Neural cell (in vitro differentiated cells): Measurements from ENCODE around the gene GET4. TPM values are rescaled to one million over a fixed set of nuclear protein-coding genes. Genes with fewer than 3 reads are reported as not detected.

ENCODE experiments used
- H2AFZ ChIP-seq: fragments of 200-600, 300-800 bp; sonication (generic), shearing (Covaris generic); 2 replicates; pipeline ENCODE4 v1.6.0; 2014; ENCODE audit warnings: low read depth, mild to moderate bottlenecking, antibody characterized with exemption, low read length, moderate library complexity
- H3F3A ChIP-seq: fragments of 200-600 bp; shearing (Covaris generic); 2 replicates; pipeline ENCODE4 v1.6.1; 2016; ENCODE audit warnings: mild to moderate bottlenecking, moderate library complexity, mixed read lengths, antibody characterized with exemption, low read length; ENCODE audit not compliant: insufficient read depth, poor library complexity, severe bottlenecking
- H3K27ac ChIP-seq: fragments of 200-600, 300-800 bp; sonication (generic), shearing (Covaris generic); 2 replicates; pipeline ENCODE4 v1.5.1; 2014; ENCODE audit warnings: mild to moderate bottlenecking, low read length, moderate library complexity
- H3K27me3 ChIP-seq: fragments of 300-800, 200-600 bp; sonication (generic), shearing (Covaris generic); 2 replicates; pipeline ENCODE4 v1.6.0; 2014; ENCODE audit warnings: mild to moderate bottlenecking, low read depth, low read length, moderate library complexity; ENCODE audit not compliant: insufficient read depth
- H3K36me3 ChIP-seq: fragments of 300-800, 200-600 bp; sonication (generic), shearing (Covaris generic); 2 replicates; pipeline ENCODE4 v1.5.1; 2014; ENCODE audit warnings: mild to moderate bottlenecking, antibody characterized with exemption, low read length, moderate library complexity; ENCODE audit not compliant: insufficient read depth
- H3K4me2 ChIP-seq: fragments of 300-800, 200-600 bp; sonication (generic), shearing (Covaris generic); 2 replicates; pipeline ENCODE4 v1.6.0; 2014; ENCODE audit warnings: mild to moderate bottlenecking, low read length
- H3K4me3 ChIP-seq: fragments of 300-800, 200-600 bp; sonication (generic), shearing (Covaris generic); 2 replicates; pipeline ENCODE4 v1.5.1; 2014; ENCODE audit warnings: mild to moderate bottlenecking, low read length, moderate library complexity
- H3K79me2 ChIP-seq: fragments of 200-600 bp; shearing (Covaris generic); replicated peaks from 2 replicates; pipeline ENCODE4 v1.6.0; 2014; ENCODE audit warnings: mild to moderate bottlenecking, low read length, moderate library complexity; ENCODE audit not compliant: insufficient read depth
- H3K9ac ChIP-seq: fragments of 300-800, 200-600 bp; sonication (generic), shearing (Covaris generic); 2 replicates; pipeline ENCODE4 v1.6.1; 2016; ENCODE audit warnings: mild to moderate bottlenecking, low read length, mixed read lengths
- H3K9me2 ChIP-seq: fragments of 200-600 bp; shearing (Covaris generic); 2 replicates; pipeline ENCODE4 v1.6.1; 2016; ENCODE audit warnings: mild to moderate bottlenecking, low read length, mixed read lengths; ENCODE audit not compliant: insufficient read depth
- H3K9me3 ChIP-seq: fragments of 200-600, 300-800 bp; sonication (generic), shearing (Covaris generic); 2 replicates; pipeline ENCODE4 v1.6.1; 2016; ENCODE audit warnings: mild to moderate bottlenecking, mixed run types, low read length, moderate library complexity, mixed read lengths
- H4K20me1 ChIP-seq: fragments of 200-600 bp; shearing (Covaris generic); 2 replicates; pipeline ENCODE4 v1.6.1; 2016; ENCODE audit warnings: mild to moderate bottlenecking, mixed run types; ENCODE audit not compliant: insufficient read depth
- EP300 ChIP-seq: fragments of 450-650 bp; conservative IDR thresholded peaks from 2 replicates; pipeline ENCODE4 v1.6.1; 2014; ENCODE audit warnings: antibody characterized with exemption, mild to moderate bottlenecking, moderate library complexity; ENCODE audit not compliant: poor library complexity, severe bottlenecking
- EZH2 ChIP-seq: fragments of 200-600, 300-800 bp; shearing (Covaris generic), sonication (generic); IDR thresholded peaks from 2 replicates; pipeline ENCODE4 v1.6.1; 2014; ENCODE audit warnings: antibody characterized with exemption, low read length, borderline replicate concordance, mild to moderate bottlenecking; ENCODE audit not compliant: insufficient read depth, poor library complexity, severe bottlenecking
- MXI1 ChIP-seq: fragments of 450-650 bp; conservative IDR thresholded peaks from 2 replicates; pipeline ENCODE4 v1.6.1; 2014; ENCODE audit warnings: antibody characterized with exemption, mild to moderate bottlenecking; ENCODE audit not compliant: poor library complexity, severe bottlenecking
- POLR2AphosphoS5 ChIP-seq: IDR thresholded peaks from 2 replicates; pipeline ENCODE4 v1.6.1; 2012
- RAD21 ChIP-seq: fragments of 450-650 bp; conservative IDR thresholded peaks from 2 replicates; pipeline ENCODE4 v1.6.1; 2014; ENCODE audit warnings: antibody characterized with exemption, mild to moderate bottlenecking, moderate library complexity
- SMC3 ChIP-seq: fragments of 450-650 bp; conservative IDR thresholded peaks from 2 replicates; pipeline ENCODE4 v1.6.1; 2014; ENCODE audit warnings: antibody characterized with exemption, mild to moderate bottlenecking, moderate library complexity; ENCODE audit not compliant: poor library complexity
- TAF1 ChIP-seq: IDR thresholded peaks from 2 replicates; pipeline ENCODE4 v1.6.1; 2012; ENCODE audit warnings: low read depth
- polyA plus RNA-seq: library from polyadenylated mRNA; depleted of rRNA; stranded (reverse); fragments of >200 nt; gene quantifications from 2 replicates; pipeline ENCODE4 v1.2.3, GENCODE V29; 2014
- TF ChIP-seq, protein P1 (sequence below): IDR thresholded peaks from 2 replicates; pipeline ENCODE4 v1.6.1; 2012; ENCODE audit warnings: borderline replicate concordance
- TF ChIP-seq, protein P2 (sequence below): fragments of 450-650 bp; IDR thresholded peaks from 2 replicates; pipeline ENCODE4 v1.5.1; 2014; ENCODE audit warnings: antibody characterized with exemption, mild to moderate bottlenecking, moderate library complexity; ENCODE audit not compliant: poor library complexity, severe bottlenecking

Gene GET4
- polyA plus RNA-seq, 1 donor from 2014 or later, result 63.8 TPM

DNA sequence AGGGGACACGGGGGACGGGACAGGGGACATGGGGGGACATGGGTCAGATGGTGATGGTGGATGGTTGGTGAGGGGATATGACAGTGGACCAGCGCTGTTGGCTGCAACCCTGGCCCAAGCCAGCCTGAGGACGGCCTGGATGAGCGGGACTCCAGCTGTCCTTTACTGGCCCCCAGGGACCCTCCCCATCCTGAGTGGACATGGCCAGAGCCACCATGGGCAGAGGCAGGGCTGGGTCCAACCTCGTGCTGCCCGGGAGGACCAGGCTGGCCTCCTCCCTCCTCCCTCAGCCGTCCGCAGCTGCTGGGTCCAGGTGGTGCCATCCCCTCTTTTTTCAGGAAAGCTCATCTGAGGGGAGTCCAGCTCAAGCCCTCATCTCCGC, 30.4 kb downstream of the GET4 start:
- H4K20me1 ChIP-seq, result no peaks in the 10 kb centered on the region
- H3K9me3 ChIP-seq, result no peaks in the 10 kb centered on the region
- no peak overlapping the region for H3K27ac ChIP-seq
- no peaks in the 10 kb centered on the region for H3K9me2 ChIP-seq
- no peaks in the 10 kb centered on the region for H3F3A ChIP-seq
- peaks cover 10% of the 10 kb centered on the region for H3K27me3 ChIP-seq
- no peak overlapping the region for H3K4me2 ChIP-seq
- H3K4me3 ChIP-seq, result no peak overlapping the region
- H3K9ac ChIP-seq, result no peak overlapping the region
- no peaks in the 10 kb centered on the region for H3K79me2 ChIP-seq
- no peaks in the 10 kb centered on the region for H3K36me3 ChIP-seq
- H2AFZ ChIP-seq, result no peak overlapping the region
- TF ChIP-seq POLR2AphosphoS5 (no peak), EZH2 (no peak), TAF1 (no peak), RAD21 (no peak), EP300 (no peak), SMC3 (no peak), MXI1 (no peak)
- TF ChIP-seq, protein P1, sequence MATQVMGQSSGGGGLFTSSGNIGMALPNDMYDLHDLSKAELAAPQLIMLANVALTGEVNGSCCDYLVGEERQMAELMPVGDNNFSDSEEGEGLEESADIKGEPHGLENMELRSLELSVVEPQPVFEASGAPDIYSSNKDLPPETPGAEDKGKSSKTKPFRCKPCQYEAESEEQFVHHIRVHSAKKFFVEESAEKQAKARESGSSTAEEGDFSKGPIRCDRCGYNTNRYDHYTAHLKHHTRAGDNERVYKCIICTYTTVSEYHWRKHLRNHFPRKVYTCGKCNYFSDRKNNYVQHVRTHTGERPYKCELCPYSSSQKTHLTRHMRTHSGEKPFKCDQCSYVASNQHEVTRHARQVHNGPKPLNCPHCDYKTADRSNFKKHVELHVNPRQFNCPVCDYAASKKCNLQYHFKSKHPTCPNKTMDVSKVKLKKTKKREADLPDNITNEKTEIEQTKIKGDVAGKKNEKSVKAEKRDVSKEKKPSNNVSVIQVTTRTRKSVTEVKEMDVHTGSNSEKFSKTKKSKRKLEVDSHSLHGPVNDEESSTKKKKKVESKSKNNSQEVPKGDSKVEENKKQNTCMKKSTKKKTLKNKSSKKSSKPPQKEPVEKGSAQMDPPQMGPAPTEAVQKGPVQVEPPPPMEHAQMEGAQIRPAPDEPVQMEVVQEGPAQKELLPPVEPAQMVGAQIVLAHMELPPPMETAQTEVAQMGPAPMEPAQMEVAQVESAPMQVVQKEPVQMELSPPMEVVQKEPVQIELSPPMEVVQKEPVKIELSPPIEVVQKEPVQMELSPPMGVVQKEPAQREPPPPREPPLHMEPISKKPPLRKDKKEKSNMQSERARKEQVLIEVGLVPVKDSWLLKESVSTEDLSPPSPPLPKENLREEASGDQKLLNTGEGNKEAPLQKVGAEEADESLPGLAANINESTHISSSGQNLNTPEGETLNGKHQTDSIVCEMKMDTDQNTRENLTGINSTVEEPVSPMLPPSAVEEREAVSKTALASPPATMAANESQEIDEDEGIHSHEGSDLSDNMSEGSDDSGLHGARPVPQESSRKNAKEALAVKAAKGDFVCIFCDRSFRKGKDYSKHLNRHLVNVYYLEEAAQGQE, result no peak
- TF ChIP-seq, protein P2, sequence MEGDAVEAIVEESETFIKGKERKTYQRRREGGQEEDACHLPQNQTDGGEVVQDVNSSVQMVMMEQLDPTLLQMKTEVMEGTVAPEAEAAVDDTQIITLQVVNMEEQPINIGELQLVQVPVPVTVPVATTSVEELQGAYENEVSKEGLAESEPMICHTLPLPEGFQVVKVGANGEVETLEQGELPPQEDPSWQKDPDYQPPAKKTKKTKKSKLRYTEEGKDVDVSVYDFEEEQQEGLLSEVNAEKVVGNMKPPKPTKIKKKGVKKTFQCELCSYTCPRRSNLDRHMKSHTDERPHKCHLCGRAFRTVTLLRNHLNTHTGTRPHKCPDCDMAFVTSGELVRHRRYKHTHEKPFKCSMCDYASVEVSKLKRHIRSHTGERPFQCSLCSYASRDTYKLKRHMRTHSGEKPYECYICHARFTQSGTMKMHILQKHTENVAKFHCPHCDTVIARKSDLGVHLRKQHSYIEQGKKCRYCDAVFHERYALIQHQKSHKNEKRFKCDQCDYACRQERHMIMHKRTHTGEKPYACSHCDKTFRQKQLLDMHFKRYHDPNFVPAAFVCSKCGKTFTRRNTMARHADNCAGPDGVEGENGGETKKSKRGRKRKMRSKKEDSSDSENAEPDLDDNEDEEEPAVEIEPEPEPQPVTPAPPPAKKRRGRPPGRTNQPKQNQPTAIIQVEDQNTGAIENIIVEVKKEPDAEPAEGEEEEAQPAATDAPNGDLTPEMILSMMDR, result no peak

DNA sequence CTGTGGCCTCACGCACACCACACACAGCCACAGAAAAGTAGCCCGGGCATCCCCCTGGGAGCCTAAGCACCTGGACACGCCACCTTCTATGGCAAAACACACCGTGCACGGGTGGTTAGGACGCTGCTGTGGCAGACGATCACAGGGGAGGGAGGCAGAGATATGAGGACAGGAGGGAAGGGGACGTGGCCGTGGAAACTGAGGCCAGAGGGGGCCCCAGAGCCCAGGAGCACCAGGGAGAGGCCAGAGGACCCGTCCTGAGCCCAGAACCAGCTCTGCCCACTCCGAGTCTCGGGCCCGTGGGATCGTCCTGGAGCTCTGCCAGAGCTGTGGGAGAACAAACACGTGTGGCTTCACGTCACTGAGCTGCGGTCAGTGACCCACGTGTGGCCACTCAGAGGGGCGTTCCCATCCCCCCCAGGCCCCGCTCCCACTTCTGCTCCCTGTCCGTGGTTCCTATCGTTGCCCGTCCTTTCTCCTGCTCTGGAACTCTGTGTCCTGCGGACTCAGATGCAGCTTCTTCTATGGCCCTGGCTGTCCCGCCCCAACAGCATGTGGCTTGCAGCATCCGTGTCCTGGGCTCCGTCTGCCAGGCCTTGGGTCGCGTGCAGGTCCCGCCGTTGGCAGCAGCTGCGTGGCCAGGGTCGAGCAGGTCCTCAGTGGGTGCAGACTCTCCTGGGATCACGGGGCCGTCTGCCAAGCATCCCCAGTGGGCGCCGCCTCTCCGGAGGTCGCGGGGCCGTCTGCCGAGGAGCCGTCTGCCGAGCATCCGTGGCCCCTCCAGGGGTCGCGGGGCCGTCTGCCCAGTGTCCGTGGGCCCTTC, 31.0 kb downstream of the GET4 start:
- Histone ChIP-seq H3K79me2 (no peaks in the 10 kb centered on the region), H3K4me2 (no peak overlapping the region), H4K20me1 (no peaks in the 10 kb centered on the region), H3K9me3 (no peaks in the 10 kb centered on the region), H3K9me2 (no peaks in the 10 kb centered on the region), H2AFZ (no peak overlapping the region), H3K27me3 (peaks cover 10% of the 10 kb centered on the region), H3K4me3 (no peak overlapping the region), H3K27ac (no peak overlapping the region), H3K36me3 (no peaks in the 10 kb centered on the region), H3K9ac (no peak overlapping the region), H3F3A (no peaks in the 10 kb centered on the region)
- no peak for TF ChIP-seq MXI1
- no peak for TF ChIP-seq POLR2AphosphoS5
- no peak for TF ChIP-seq EP300
- TF ChIP-seq EZH2, result no peak
- no peak for TF ChIP-seq TAF1
- no peak for TF ChIP-seq RAD21
- TF ChIP-seq, protein P2, result no peak
- TF ChIP-seq SMC3, result no peak
- TF ChIP-seq, protein P1, result no peak
